HG03354 (cell line): Measurements from ENCODE around the gene MYBPHL.
A peak's percentile ranks its signal among the peaks of the same experiment; 100 is the strongest.

ENCODE experiments used
- ATAC-seq: cut with Tn5 transposase; IDR thresholded peaks from one replicate; pipeline ENCODE4 v1.9.1; 2021; ENCODE audit warnings: mild to moderate bottlenecking; ENCODE audit not compliant: unreplicated experiment, poor library complexity, severe bottlenecking

The MYBPHL gene

GRCh38 chr1:109268431-109269211 lies 38.2 kb downstream of the MYBPHL start:
- no peak for ATAC-seq

DNA sequence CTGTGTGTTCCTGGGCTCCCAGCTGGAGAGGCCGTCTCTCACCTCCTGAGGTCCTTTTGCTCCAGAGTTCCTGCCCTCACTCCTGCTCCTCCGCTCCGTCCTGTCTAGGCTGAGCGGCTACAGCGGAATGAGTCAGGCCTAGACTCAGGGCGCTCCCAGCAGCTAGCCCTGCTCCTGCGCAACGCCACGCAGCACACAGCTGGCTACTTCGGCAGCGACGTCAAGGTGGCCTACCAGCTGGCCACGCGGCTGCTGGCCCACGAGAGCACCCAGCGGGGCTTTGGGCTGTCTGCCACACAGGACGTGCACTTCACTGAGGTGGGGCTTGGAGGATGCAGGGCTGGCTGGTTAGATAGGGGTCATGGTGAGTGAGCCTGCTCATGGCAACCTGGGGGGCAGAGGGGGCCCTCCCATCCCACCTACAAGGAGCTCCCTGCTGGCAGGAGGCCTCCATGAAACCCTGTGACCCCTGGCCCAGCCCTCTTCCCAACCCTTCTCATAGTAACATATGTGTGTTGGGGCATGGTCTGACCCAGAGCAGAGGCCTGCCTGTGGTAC lies 39.0 kb downstream of the MYBPHL start:
- no peak for ATAC-seq

GRCh38 chr1:109266965-109267364 lies 39.8 kb downstream of the MYBPHL start:
- ATAC-seq: no peak

DNA sequence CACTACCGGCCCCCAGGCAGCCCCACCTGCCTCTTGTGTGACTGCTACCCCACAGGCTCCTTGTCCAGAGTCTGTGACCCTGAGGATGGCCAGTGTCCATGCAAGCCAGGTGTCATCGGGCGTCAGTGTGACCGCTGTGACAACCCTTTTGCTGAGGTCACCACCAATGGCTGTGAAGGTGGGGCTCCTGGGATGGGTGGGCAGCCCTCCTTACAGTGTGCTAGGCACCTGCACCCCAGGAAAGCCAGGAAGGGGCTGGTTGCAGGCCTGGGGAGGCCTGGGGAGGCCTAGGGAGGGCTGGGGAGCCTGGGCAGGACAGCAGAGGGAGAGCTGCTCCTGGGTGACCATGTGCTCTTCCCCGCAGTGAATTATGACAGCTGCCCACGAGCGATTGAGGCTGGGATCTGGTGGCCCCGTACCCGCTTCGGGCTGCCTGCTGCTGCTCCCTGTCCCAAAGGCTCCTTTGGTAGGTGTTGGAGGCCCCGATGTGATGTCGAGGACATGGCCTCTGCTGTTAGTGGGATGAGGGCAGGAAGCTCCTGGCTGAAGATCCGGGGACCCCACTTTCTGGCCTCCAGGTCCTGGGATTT lies 41.0 kb downstream of the MYBPHL start:
- no peak for ATAC-seq

DNA sequence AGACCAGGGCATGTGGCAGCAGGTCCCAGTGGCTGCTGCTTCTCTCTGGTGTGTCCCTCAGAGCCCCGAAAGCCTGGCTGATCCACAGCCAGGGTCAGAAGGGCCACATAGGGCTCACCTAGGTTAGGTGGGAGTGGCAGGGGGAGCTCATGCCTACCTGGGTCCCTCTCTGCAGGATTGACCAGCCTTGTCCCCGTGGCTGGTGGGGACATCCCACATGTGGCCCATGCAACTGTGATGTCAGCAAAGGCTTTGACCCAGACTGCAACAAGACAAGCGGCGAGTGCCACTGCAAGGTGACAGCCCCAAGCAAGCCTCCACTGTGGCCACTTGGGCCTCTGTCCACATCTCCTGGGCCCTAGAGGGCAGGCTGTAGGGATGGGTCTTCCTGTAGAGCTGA lies 41.8 kb downstream of the MYBPHL start:
- ATAC-seq: no peak

GRCh38 chr1:109264379-109264755 lies 42.4 kb downstream of the MYBPHL start:
- ATAC-seq: no peak

DNA sequence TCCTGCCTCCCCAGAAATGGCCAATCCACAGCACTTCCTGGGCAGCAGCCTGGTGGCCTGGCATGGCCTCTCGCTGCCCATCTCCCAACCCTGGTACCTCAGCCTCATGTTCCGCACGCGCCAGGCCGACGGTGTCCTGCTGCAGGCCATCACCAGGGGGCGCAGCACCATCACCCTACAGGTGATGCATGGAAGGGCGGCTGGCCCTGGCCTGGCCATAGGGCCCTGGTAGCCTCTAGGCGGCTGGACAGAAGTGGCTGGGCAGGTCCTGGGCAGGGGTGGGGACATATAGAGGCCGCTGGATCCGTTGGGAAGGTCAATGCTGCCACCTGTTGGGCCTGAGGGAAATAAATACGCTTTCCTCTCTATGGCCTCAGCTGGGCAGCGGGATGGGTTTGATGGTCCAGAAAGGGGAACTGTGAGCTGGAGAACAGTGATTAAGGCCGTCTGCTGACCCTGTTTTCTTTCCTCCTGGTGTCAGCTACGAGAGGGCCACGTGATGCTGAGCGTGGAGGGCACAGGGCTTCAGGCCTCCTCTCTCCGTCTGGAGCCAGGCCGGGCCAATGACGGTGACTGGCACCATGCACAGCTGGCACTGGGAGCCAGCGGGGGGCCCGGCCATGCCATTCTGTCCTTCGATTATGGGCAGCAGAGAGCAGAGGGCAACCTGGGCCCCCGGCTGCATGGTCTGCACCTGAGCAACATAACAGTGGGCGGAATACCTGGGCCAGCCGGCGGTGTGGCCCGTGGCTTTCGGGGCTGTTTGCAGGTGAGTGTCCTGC lies 43.0 kb downstream of the MYBPHL start:
- ATAC-seq: peak; percentile 89

GRCh38 chr1:109263234-109263596 lies 43.6 kb downstream of the MYBPHL start:
- ATAC-seq: peak; percentile 12

DNA sequence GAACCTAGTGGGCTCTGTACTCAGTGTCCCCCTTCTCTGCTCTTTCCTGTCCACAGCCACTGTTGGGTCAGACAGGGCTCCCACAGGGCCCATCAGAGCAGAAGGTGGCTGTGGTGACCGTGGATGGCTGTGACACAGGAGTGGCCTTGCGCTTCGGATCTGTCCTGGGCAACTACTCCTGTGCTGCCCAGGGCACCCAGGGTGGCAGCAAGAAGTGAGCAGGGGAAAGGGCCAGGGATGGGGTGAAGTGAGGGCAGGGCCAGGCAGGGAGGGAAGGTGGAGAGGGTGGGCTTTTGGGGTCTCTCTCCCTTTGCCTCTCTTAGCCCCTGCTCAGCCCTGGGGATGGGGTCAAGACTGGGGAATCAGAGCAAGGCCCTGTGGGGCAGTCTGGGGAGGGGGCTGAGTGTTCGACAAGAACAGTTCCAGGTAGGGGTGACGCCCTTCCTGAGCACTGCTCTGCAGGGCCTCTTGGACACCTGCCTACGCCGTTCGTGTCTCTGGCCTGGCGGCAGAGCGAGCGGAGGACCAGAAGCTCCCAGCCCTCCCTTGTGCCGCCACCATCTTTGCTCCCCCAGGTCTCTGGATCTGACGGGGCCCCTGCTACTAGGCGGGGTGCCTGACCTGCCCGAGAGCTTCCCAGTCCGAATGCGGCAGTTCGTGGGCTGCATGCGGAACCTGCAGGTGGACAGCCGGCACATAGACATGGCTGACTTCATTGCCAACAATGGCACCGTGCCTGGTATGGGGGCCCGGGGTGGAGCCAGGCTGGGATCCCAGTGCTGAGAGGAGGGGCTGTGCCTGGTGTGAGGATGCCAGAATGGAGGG lies 44.4 kb downstream of the MYBPHL start:
- ATAC-seq: no peak

DNA sequence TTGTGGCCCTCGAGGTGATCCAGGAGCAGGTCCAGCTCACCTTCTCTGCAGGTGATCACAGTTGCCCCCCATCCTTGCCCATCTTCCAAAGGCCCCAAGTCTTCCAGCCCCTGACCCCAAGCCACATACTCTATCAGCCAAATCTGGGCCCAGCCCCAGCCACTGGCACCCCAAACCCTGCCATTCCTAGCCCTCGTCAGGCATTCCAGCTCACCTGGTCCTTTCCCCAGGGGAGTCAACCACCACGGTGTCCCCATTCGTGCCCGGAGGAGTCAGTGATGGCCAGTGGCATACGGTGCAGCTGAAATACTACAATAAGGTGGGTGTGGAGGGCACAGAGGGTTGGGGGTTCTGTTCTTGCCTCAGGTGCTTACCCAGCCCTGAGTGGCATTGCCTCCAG lies 45.2 kb downstream of the MYBPHL start:
- no peak for ATAC-seq

GRCh38 chr1:109261006-109261405 lies 45.8 kb downstream of the MYBPHL start:
- ATAC-seq: no peak

- no peak for ATAC-seq
These were observed 46.9 kb downstream of the MYBPHL start for GRCh38 chr1:109259674-109260557.

- no peak for ATAC-seq
These were observed 48.0 kb downstream of the MYBPHL start for GRCh38 chr1:109258481-109259466.

GRCh38 chr1:109257682-109258421 lies 49.0 kb downstream of the MYBPHL start:
- no peak for ATAC-seq

DNA sequence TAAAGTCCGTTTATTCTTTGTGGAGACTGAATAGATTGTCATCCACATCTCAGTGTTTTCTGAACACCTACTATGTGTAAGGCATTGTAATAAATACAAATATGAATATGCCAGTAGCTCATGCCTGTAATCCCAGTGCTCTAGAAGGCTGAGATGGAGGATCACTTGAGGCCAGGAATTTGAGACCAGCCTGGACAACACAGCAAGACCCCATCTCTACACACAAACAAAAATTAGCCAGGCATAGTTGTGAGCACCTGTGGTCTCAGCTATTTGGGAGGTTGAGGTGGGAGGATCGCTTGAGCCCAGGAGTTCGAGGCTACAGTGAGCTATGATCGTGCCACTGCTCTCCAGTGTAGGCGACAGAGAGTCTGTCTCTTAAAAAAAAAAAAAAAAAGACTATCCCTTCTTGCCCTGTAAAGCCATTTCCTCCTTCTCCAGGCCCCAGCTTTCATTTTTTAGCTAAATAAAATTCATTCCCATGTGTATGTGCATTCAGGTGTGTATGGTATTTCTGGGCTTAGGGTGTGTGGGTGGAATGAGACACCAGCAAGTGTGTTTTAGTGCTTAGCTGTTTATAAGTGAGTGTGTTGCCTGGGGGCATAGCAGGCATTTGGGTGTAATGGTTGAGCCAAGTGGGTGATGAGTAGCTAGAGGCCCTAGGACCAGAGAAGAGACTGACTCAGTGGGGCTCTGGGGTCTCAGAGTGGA lies 49.7 kb downstream of the MYBPHL start:
- no peak for ATAC-seq

GRCh38 chr1:109256085-109256484 lies 50.7 kb downstream of the MYBPHL start:
- ATAC-seq: no peak
